HepG2 (cell line): ENCODE measurements around the gene FAM131C. TPM values are rescaled to one million over a fixed set of nuclear protein-coding genes. Genes with fewer than 3 reads are reported as not detected.

Experiments used
- ARNTL ChIP-seq: sonication (generic); formaldehyde crosslinking; IDR thresholded peaks from 2 replicates; pipeline ENCODE4 v1.4.0; 2020; ENCODE audit warnings: mild to moderate bottlenecking, missing genetic modification reagents
- BHLHE40 ChIP-seq: IDR thresholded peaks from 2 replicates; pipeline ENCODE4 v1.6.1; 2011; ENCODE audit warnings: low read length, improper control_type of control experiment
- ELF1 ChIP-seq: sonication (generic); formaldehyde crosslinking; IDR thresholded peaks from 2 replicates; pipeline ENCODE4 v1.4.0; 2020; ENCODE audit warnings: missing genetic modification reagents
- FOSL2 ChIP-seq: sonication (generic); formaldehyde crosslinking; IDR thresholded peaks from 2 replicates; pipeline ENCODE4 v1.4.0; 2020; ENCODE audit warnings: missing genetic modification reagents
- FOXP1 ChIP-seq, 2 experiments: fragments of 450-650 bp in 1 of 2; IDR thresholded peaks; 2 replicates each; pipeline ENCODE4 v1.6.1; 2017 to 2018; ENCODE audit warnings: antibody characterized with exemption in 1 of 2
- HDAC6 ChIP-seq: fragments of 200-600 bp; sonication (generic); IDR thresholded peaks from 2 replicates; pipeline ENCODE4 v1.7.0; 2017; ENCODE audit warnings: mild to moderate bottlenecking, antibody characterized with exemption, low read length, low read depth
- HMG20A ChIP-seq: IDR thresholded peaks from 2 replicates; pipeline ENCODE4 v1.6.1; 2016; ENCODE audit warnings: borderline replicate concordance
- HMGXB3 ChIP-seq: sonication (generic); formaldehyde crosslinking; IDR thresholded peaks from 2 replicates; pipeline ENCODE4 v1.4.0; 2020; ENCODE audit warnings: missing genetic modification reagents, borderline replicate concordance
- HNF1B ChIP-seq: sonication (generic); formaldehyde crosslinking; IDR thresholded peaks from 2 replicates; pipeline ENCODE4 v1.5.1; 2020; ENCODE audit warnings: mild to moderate bottlenecking, moderate library complexity, missing genetic modification reagents
- KDM5B ChIP-seq: sonication (generic); formaldehyde crosslinking; IDR thresholded peaks from 2 replicates; pipeline ENCODE4 v1.4.0; 2020; ENCODE audit warnings: missing genetic modification reagents, mild to moderate bottlenecking, borderline replicate concordance
- MAFG ChIP-seq: sonication (generic); formaldehyde crosslinking; IDR thresholded peaks from 2 replicates; pipeline ENCODE4 v1.5.1; 2020; ENCODE audit warnings: mild to moderate bottlenecking, missing genetic modification reagents
- NFRKB ChIP-seq: fragments of 450-650 bp; IDR thresholded peaks from 2 replicates; pipeline ENCODE4 v1.6.1; 2017
- NR2F2 ChIP-seq: IDR thresholded peaks from 2 replicates; pipeline ENCODE4 v1.6.1; 2012; ENCODE audit warnings: low read depth, inconsistent platforms, borderline replicate concordance
- PAXIP1 ChIP-seq: sonication (generic); formaldehyde crosslinking; conservative IDR thresholded peaks from 2 replicates; pipeline ENCODE4 v1.4.0; 2020; ENCODE audit warnings: mild to moderate bottlenecking, missing genetic modification reagents, moderate library complexity
- TOE1 ChIP-seq: sonication (generic); formaldehyde crosslinking; IDR thresholded peaks from 2 replicates; pipeline ENCODE4 v1.4.0; 2020; ENCODE audit warnings: mild to moderate bottlenecking, missing genetic modification reagents
- TRIM24 ChIP-seq: sonication (generic); formaldehyde crosslinking; IDR thresholded peaks from 2 replicates; pipeline ENCODE4 v1.8.0; 2022; ENCODE audit warnings: mild to moderate bottlenecking, missing genetic modification reagents
- ZBTB14 ChIP-seq: sonication (generic); formaldehyde crosslinking; IDR thresholded peaks from 2 replicates; pipeline ENCODE4 v1.4.0; 2020; ENCODE audit warnings: missing genetic modification reagents
- ZNF225 ChIP-seq: sonication (generic); formaldehyde crosslinking; IDR thresholded peaks from 2 replicates; pipeline ENCODE4 v1.4.0; 2020; ENCODE audit warnings: mild to moderate bottlenecking, missing genetic modification reagents
- ZNF430 ChIP-seq: sonication (generic); formaldehyde crosslinking; IDR thresholded peaks from 2 replicates; pipeline ENCODE4 v1.9.0; 2021; ENCODE audit warnings: mild to moderate bottlenecking, missing genetic modification reagents
- polyA plus RNA-seq, 8 experiments: library from polyadenylated mRNA; depleted of rRNA in 3 of 8; stranded (reverse) in 7 of 8; unstranded in 1 of 8; fragments of >200 nt; fragmentation: Illumina TruSeq in 4 of 8; extraction: Trizol in 4 of 8; gene quantifications; 2 replicates each; pipeline versions ENCODE4 v1.2.1 to v1.2.3, GENCODE V29; 2011 to 2016; ENCODE audit warnings: low read depth in 4 of 8, missing spikeins in 1 of 8, mixed read lengths in 1 of 8; ENCODE audit not compliant: insufficient read depth in 1 of 8
- total RNA-seq, 5 experiments: library from RNA; depleted of rRNA; stranded (reverse); fragments of >200 nt; fragmentation: Illumina TruSeq; extraction: Trizol; gene quantifications; 2 replicates each; pipeline ENCODE4 v1.2.3, GENCODE V29; 2016; ENCODE audit warnings: low read depth in 1 of 5

The FAM131C gene
- total and polyA plus RNA-seq, 2 of the 13 experiments (the other 11 are each of a cell fraction or from before 2014, with no cell fraction given), result 0.07 TPM; not detected in 1

GRCh38 chr1:16014509-16015482 lies 58.7 kb downstream of the FAM131C start (continued):
- TF ChIP-seq HNF1B (CRISPR knock-in tag) (no peak), TRIM24 (CRISPR knock-in tag) (no peak), HMG20A (no peak), PAXIP1 (CRISPR knock-in tag) (0 out of 2 replicates have a peak, but pooled peaks have one; percentile 14), MAFG (CRISPR knock-in tag) (no peak), FOSL2 (CRISPR knock-in tag) (no peak), ARNTL (CRISPR knock-in tag) (no peak), TOE1 (CRISPR knock-in tag) (no peak), FOXP1 (IDR thresholded peaks at IDR 0.05) (no peak), FOXP1 (CRISPR knock-in tag; IDR thresholded peaks at IDR 0.05) (no peak), ZBTB14 (CRISPR knock-in tag) (no peak), BHLHE40 (no peak), ZNF430 (CRISPR knock-in tag) (no peak), HDAC6 (no peak), HMGXB3 (CRISPR knock-in tag) (0 out of 2 replicates have a peak, but pooled peaks have one; percentile 22), NFRKB (no peak), ELF1 (no peak), ZNF225 (CRISPR knock-in tag) (no peak), NR2F2 (no peak), KDM5B (CRISPR knock-in tag) (peak; percentile 58; the same call in 1 of the 2 replicates)
